GM19043 (cell line): ENCODE results near the gene CCDC33.

Experiments used
- ATAC-seq: cut with Tn5 transposase; IDR thresholded peaks from one replicate; pipeline ENCODE4 v1.9.1; 2021; ENCODE audit warnings: low read depth; ENCODE audit not compliant: unreplicated experiment

The CCDC33 gene

GRCh38 chr15:74208496-74208895, 27.6 kb upstream of the CCDC33 start:
- no peak for ATAC-seq

DNA sequence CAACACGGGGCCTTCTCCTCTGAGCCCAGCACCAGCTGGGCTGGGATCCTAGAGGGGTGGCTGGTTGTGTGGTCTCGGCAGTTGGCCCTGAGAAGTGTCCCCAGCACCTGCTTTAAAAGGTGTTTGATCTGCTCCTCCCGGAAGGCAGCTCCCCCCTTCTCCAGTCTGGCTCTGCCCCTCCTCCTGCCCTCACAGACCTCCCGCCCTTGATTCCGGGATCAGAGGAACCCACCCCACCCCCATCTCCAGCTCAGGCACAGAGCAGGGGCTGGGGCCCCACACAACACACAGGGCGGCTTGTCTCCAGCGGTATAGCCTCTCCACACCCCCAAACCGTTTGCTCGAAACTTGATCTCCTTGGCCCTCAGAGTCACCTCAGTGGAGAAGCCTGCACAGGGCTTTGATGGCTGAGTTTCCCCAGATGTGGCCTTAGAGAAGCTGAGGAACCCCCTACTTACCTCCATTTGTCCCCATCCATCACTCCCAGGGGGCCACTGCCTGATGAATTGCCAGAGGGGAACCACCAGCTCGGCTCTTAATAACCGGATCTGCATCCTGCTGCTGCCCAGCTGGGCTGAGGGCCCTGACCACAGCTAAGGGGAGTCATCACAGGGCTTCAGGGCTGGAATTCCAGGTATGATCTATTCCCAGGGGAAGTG, 27.1 kb upstream of the CCDC33 start:
- ATAC-seq, result no peak

DNA sequence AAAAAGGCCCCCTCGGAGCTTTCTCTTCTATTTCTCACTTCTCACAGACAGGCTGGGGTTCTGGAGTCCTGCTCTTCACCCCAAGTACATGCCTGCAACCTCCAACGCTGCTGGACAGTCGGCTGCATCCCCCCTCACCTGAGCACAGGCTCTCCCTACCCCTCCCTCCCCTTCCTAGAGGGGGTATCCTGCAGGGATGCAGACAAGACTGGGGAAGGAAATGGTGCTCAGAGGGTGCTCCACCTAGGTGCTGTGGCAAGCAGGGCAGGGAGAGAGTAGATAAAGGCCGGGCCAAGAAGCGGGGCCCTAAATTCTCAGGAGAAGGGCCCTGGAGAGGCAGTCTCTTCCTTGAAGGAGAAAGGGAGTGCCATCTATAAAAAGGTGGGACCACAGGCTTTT, 26.6 kb upstream of the CCDC33 start:
- no peak for ATAC-seq

GRCh38 chr15:74209997-74210671, 26.0 kb upstream of the CCDC33 start:
- ATAC-seq, result no peak

- ATAC-seq, result no peak
These were observed 25.4 kb upstream of the CCDC33 start for GRCh38 chr15:74210729-74211128.

DNA sequence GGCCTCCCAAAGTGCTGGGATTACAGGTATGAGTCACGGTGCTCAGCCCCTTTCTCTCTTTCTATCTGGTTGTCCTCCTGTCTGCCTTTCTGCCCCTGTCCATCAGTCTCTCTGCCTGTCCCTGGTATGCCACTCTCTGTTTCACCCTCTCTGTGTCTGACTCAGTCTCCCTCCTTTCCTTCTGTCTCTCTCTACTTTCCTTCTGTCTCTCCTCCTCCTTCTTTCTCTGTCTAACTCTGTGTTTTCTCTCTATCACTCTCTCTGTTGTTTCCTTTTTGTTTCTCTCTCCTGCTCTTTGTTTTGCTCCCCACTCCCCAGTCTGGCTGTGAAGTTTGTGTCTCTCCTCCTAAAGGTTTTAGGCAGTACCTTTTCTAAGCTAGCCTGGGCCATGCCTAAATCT, 24.5 kb upstream of the CCDC33 start:
- ATAC-seq, result no peak

DNA sequence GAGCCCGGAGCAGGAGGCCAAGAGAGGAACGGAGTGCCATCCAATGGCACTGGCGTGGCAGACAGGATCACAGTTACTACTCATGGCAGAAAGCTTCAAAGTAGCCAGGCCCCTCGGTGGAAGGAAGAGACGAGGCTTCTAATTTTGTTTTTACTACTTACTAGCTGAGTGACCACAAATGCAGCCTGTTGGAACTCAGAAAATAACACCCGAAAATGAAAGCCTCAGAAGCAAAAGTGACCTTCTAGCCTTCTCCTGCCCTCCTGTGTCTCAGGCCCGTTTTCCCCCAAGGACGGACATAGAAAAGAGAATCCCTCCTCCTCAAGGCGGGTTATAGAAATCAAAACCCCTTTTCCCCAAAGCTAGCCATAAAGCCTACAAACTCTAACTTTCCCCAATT, 23.6 kb upstream of the CCDC33 start:
- ATAC-seq, result no peak

DNA sequence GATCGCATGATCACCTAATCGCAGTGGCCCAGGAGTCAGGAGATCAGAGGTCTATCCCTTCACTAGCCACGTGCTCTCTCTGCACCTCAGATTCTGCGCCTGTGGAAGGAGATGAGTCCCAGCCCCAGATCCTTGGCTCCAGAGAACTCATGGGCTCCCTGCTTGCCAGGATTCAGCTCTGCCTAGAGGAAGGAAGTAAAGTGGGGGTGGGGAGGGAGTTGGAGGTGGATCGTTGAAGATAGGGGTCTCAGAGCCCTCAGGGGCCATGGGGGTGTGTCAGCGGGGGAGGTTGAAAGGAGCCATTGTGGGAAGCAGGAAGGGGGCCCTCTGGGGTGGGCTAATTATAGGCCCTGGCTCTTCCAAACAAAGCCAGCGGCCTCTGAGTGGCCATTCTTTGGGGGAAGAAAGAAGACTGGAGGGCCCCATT, 22.3 kb upstream of the CCDC33 start:
- ATAC-seq, result no peak

- no peak for ATAC-seq
These were observed 21.7 kb upstream of the CCDC33 start for GRCh38 chr15:74214324-74215021.

- no peak for ATAC-seq
These were observed 20.2 kb upstream of the CCDC33 start for GRCh38 chr15:74215958-74216357.

- no peak for ATAC-seq
These were observed 19.2 kb upstream of the CCDC33 start for GRCh38 chr15:74216949-74217348.

- no peak for ATAC-seq
These were observed 17.9 kb upstream of the CCDC33 start for GRCh38 chr15:74217907-74218885.

- ATAC-seq, result no peak
These were observed 15.5 kb upstream of the CCDC33 start for GRCh38 chr15:74220475-74221248.

- ATAC-seq, result no peak
These were observed 14.5 kb upstream of the CCDC33 start for GRCh38 chr15:74221399-74222239.

GRCh38 chr15:74222240-74223119, 13.6 kb upstream of the CCDC33 start:
- no peak for ATAC-seq

DNA sequence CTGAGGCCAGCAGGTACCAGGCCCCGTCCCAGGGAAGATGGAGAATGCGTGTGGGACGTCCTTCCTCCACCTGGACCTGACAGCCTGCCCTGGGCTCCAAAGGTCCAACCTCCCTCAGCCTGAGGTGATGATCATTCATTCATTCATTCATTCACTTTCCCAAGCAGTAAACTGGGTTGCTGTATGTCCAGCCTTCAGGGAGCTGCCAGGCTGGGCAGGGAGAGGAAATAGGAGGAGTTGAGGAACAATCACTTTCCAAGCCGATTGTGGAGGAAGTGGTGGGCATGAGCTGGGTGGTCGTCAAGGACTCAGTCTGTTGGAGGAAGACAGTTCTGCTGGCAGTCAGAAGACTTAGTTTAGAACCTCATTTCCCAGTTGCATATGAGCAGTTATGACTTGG, 10.2 kb upstream of the CCDC33 start:
- ATAC-seq, result no peak

DNA sequence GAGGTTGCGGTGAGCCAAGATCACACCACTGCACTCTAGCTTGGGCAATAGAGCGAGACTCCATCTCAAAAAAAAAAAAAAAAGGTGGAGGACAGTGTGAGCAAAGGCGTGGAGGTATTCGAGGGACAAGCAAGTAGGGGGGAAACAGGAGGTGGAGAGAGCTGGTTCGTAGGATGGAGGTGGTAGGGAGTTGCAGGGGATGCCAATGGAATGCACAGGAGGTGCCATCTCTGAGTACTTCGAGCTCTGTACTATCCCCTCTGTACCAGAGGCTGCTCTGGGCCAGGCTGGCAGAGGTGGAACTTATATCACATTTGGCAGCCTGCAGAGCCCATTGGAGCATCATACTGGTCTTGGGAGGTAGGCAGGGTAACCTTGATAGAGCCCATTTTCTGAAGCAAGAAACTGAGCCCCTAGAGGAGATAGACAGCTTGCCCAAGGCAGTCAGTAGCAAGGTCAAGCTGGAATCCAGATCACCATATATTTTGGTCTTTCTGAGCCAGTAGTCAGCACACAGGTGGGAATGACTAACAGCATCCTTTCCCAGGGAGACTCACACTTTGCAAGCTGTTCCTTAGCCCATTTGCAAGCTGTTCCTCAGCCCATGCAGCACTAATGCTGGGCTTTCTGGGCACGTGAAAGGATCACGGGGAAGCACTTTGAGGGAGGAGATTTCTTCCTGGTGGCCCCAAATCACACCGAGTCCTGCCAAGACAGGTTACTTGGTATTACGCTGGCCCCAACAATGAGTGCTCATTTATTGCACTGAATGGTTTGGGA, 9.2 kb upstream of the CCDC33 start:
- no peak for ATAC-seq
